ENCODE data around the gene NEK7. TPM values are rescaled to one million over a fixed set of nuclear protein-coding genes. Genes with fewer than 3 reads are reported as not detected.

NEK7 gene
- polyA plus RNA-seq, 1 donor from 2014 or later, result 3.3 TPM

DNA sequence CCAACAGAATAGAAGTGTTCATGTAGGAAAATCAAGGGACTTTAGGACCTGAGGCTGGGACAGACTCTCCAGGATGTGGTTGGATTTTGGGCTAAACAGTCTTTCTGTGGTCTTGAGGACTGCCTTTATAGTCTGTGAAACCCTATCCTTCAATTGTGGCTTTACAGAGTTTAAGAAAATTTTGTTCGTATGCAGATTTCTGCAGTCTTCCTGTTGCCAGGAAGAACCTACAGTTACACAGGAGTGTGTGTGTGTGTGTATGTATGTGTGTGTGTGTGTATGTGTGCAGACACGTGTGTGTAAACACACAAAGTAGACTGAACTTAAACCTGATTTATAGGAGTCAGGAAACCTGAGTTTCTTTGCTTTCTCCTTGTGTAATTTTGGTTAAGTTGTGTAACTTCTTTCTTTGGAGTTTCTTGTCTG, 22.8 kb downstream of the NEK7 start:
- H4K20me1 ChIP-seq (ENCODE audit: insufficient read depth), result no peaks in the 10 kb centered on the region
- peaks cover 9% of the 10 kb centered on the region for H3K79me2 ChIP-seq (replicated peaks; ENCODE audit: insufficient read depth, low read length)

DNA sequence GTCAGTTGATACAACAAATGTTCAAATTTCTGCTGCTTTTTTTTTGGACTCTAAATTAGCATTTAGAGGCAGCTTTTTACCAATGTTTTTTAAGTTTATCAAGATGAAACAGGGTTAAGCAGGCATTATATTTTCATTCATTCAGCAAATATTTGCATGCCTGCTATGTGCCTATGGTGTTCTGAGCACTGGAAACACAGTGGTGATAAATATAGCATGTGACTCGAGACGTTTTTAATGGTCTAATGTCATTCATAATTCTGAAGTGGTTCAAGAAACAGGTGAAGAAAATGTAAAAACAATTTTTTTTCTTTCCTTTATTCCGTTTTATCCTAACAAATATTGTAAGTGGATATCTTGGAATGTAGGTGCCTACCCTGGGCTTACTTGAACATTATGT, 26.8 kb downstream of the NEK7 start:
- no peaks in the 10 kb centered on the region for H3K9me2 ChIP-seq (ENCODE audit: insufficient read depth, low read length)
- H2AFZ ChIP-seq (ENCODE audit: low read depth, low read length), result no peak overlapping the region
- no peaks in the 10 kb centered on the region for H3F3A ChIP-seq (ENCODE audit: insufficient read depth, low read length, poor library complexity, severe bottlenecking)
- H3K4me3 ChIP-seq (ENCODE audit: low read length), result no peak overlapping the region
- no peak overlapping the region for H3K27ac ChIP-seq (ENCODE audit: low read length)
- TF ChIP-seq POLR2AphosphoS5 (IDR thresholded peaks at IDR 0.05), result no peak
- TF ChIP-seq, protein P1, sequence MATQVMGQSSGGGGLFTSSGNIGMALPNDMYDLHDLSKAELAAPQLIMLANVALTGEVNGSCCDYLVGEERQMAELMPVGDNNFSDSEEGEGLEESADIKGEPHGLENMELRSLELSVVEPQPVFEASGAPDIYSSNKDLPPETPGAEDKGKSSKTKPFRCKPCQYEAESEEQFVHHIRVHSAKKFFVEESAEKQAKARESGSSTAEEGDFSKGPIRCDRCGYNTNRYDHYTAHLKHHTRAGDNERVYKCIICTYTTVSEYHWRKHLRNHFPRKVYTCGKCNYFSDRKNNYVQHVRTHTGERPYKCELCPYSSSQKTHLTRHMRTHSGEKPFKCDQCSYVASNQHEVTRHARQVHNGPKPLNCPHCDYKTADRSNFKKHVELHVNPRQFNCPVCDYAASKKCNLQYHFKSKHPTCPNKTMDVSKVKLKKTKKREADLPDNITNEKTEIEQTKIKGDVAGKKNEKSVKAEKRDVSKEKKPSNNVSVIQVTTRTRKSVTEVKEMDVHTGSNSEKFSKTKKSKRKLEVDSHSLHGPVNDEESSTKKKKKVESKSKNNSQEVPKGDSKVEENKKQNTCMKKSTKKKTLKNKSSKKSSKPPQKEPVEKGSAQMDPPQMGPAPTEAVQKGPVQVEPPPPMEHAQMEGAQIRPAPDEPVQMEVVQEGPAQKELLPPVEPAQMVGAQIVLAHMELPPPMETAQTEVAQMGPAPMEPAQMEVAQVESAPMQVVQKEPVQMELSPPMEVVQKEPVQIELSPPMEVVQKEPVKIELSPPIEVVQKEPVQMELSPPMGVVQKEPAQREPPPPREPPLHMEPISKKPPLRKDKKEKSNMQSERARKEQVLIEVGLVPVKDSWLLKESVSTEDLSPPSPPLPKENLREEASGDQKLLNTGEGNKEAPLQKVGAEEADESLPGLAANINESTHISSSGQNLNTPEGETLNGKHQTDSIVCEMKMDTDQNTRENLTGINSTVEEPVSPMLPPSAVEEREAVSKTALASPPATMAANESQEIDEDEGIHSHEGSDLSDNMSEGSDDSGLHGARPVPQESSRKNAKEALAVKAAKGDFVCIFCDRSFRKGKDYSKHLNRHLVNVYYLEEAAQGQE (IDR thresholded peaks at IDR 0.05; ENCODE audit: borderline replicate concordance), result no peak
- no peak for TF ChIP-seq MXI1 (conservative IDR thresholded peaks at IDR 0.05; ENCODE audit: poor library complexity, severe bottlenecking)
- no peak for TF ChIP-seq SMC3 (conservative IDR thresholded peaks at IDR 0.05; ENCODE audit: poor library complexity)
- TF ChIP-seq, protein P2, sequence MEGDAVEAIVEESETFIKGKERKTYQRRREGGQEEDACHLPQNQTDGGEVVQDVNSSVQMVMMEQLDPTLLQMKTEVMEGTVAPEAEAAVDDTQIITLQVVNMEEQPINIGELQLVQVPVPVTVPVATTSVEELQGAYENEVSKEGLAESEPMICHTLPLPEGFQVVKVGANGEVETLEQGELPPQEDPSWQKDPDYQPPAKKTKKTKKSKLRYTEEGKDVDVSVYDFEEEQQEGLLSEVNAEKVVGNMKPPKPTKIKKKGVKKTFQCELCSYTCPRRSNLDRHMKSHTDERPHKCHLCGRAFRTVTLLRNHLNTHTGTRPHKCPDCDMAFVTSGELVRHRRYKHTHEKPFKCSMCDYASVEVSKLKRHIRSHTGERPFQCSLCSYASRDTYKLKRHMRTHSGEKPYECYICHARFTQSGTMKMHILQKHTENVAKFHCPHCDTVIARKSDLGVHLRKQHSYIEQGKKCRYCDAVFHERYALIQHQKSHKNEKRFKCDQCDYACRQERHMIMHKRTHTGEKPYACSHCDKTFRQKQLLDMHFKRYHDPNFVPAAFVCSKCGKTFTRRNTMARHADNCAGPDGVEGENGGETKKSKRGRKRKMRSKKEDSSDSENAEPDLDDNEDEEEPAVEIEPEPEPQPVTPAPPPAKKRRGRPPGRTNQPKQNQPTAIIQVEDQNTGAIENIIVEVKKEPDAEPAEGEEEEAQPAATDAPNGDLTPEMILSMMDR (IDR thresholded peaks at IDR 0.05; ENCODE audit: poor library complexity, severe bottlenecking), result no peak
- TF ChIP-seq EP300 (conservative IDR thresholded peaks at IDR 0.05; ENCODE audit: poor library complexity, severe bottlenecking), result no peak
- no peak for TF ChIP-seq RAD21 (conservative IDR thresholded peaks at IDR 0.05)
- TF ChIP-seq EZH2 (IDR thresholded peaks at IDR 0.05; ENCODE audit: borderline replicate concordance, insufficient read depth, low read length, poor library complexity, severe bottlenecking), result no peak
- TF ChIP-seq TAF1 (IDR thresholded peaks at IDR 0.05; ENCODE audit: low read depth), result no peak
- H3K9ac ChIP-seq (ENCODE audit: low read length), result no peak overlapping the region
- H3K36me3 ChIP-seq (ENCODE audit: insufficient read depth, low read length), result no peaks in the 10 kb centered on the region
- H3K79me2 ChIP-seq (replicated peaks; ENCODE audit: insufficient read depth, low read length), result peaks cover 9% of the 10 kb centered on the region
- H3K4me2 ChIP-seq (ENCODE audit: low read length), result no peak overlapping the region
- H3K27me3 ChIP-seq (ENCODE audit: insufficient read depth, low read depth, low read length), result no peaks in the 10 kb centered on the region
- H3K9me3 ChIP-seq (ENCODE audit: low read length), result no peaks in the 10 kb centered on the region
- H4K20me1 ChIP-seq (ENCODE audit: insufficient read depth), result no peaks in the 10 kb centered on the region

More for the DNA sequence above, 22.8 kb downstream of the NEK7 start:
- TF ChIP-seq POLR2AphosphoS5 (IDR thresholded peaks at IDR 0.05) (no peak), SMC3 (conservative IDR thresholded peaks at IDR 0.05; ENCODE audit: poor library complexity) (no peak), TAF1 (IDR thresholded peaks at IDR 0.05; ENCODE audit: low read depth) (no peak), MXI1 (conservative IDR thresholded peaks at IDR 0.05; ENCODE audit: poor library complexity, severe bottlenecking) (no peak)
- TF ChIP-seq, protein P2 (IDR thresholded peaks at IDR 0.05; ENCODE audit: poor library complexity, severe bottlenecking), result no peak
- Histone ChIP-seq H3K4me2 (ENCODE audit: low read length) (no peak overlapping the region), H3K27me3 (ENCODE audit: insufficient read depth, low read depth, low read length) (no peaks in the 10 kb centered on the region), H3K9me3 (ENCODE audit: low read length) (no peaks in the 10 kb centered on the region), H3K27ac (ENCODE audit: low read length) (no peak overlapping the region), H3K9ac (ENCODE audit: low read length) (no peak overlapping the region), H3F3A (ENCODE audit: insufficient read depth, low read length, poor library complexity, severe bottlenecking) (no peaks in the 10 kb centered on the region), H3K9me2 (ENCODE audit: insufficient read depth, low read length) (no peaks in the 10 kb centered on the region), H2AFZ (ENCODE audit: low read depth, low read length) (no peak overlapping the region), H3K36me3 (ENCODE audit: insufficient read depth, low read length) (no peaks in the 10 kb centered on the region), H3K4me3 (ENCODE audit: low read length) (no peak overlapping the region)

All from neural cell (in vitro differentiated cells).